CD4-positive, alpha-beta T cell treated with Interleukin-6 for 4 hours (primary cell): ENCODE data around the gene RELN.

ENCODE experiments used
- DNase-seq: peaks from one replicate; pipeline ENCODE4 v3.0.0-alpha.2; 2020; ENCODE audit warnings: mixed read lengths

Gene RELN

GRCh38 chr7:103777440-103777839 is 212.0 kb downstream of the RELN start:
- DNase-seq = no peak

DNA sequence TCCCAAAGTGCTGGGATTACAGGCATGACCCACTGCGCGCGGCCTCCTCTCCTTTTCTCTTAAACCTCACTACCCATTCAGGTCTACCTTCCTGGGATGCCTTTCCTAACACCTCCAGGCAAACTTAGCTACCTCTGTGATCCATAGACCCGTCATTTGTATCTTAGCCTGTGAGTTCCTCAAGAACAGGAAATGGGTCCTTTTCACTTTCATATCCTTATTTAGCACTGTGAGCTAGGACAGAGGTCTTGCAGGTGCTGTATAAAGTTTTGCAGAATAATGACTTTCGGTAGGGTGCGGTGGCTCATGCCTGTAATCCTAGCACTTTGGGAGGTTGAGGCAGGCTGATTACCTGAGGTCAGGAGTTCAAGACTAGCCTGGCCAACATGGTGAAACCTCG is 215.7 kb downstream of the RELN start:
- DNase-seq = no peak

DNA sequence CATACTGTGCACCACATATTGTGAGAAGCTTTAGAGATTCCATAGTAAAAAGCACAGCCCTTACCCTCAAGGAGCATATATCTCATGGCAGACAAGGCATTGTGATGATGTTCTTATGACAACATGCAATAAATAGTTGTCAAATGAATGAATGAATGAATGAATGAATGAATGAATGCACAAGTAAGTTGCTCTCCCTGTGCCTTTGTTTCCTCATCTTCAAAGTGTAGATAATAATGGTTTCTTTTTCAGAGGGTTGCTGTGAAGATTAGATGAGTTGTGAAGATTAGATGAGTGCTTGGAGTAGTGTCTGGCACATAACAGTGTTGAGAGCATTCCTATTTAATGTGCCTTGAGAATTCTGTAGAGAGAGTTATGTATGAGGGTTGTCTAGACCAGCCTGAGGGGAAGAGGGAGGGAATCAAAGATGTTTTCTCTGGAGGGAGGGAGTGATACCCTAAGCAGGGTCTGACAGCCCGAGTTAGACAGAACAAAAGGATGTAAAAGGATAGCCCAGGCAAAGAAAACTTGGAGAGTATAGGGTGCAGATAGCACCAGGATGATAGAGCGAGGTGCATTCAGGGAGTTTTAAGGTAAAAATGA is 217.2 kb downstream of the RELN start:
- no peak for DNase-seq

DNA sequence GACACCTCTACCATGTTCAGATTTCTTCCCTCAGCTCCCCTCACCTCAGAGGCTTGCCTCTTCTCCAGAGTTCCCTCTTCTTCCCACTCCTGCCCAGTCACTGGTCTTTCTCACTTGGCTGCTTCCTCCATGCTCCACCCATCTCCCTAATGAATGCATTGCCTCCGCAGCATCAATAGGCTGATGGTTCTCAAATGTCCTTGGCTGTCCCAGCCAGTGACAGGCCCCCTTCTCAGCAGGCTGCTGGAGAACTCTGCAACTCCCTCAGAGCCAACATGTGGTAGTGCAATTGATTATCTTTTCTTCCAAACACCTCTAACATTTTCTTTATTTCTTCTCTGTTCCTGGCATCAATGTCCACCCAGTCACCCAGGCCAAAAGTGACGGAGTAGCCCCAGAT is 218.2 kb downstream of the RELN start:
- no peak for DNase-seq

DNA sequence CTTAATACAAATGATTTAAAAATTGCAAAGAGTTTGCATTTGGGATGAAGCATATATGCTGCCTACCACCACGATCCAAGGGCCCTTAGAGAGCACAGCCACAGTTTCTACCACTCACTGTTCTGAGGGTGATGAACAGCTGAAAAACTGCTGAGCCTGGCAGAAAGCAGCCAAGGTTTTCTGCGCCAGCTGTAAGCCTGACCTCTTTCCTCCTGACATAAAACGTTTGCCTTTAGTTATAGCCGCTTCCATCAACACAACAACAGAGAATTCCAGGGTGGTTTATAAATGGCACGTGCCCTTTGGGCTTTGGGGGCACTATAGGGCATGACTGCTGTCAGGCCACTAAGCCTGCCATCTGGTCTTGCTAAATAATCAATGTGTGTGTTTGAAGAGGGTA is 222.8 kb downstream of the RELN start:
- no peak for DNase-seq

DNA sequence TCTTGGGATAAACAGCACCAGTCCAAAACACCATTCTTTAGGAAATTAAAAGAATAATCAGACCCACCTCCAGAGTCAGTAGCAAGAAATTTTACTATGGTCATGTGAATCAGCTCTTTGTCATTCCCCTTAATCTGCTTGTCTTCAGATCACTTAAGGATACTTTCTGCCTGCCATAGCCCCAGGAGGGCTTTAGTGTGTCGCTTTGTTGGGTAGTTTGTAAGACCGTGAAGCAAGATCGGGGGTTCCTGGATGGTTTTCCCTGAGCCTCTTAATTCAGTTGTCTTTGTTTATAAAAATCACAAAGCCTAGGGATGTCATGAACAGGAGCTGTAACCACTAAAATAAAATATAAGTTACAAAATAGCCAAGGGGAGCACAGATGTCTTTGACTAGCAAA is 223.6 kb downstream of the RELN start:
- no peak for DNase-seq

DNA sequence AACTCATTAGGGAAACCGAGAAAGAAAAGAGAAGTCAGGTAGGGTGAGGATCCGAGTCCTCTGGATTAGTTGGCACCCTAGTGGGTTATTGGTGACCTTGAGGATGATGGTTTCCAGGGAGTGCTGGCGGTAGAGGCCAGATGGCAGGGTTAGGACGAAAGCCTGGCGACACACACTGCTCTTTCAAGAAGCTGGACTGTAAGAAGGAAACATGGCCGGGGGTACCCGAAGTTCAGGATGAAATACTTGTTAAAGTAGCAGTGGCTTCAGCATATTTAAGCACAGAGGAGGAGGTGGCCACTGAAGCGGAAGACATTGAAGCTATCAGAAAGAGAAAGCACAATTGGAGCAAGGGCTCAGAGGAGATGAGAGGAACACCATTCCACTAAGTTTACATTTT is 224.6 kb downstream of the RELN start:
- DNase-seq = no peak

DNA sequence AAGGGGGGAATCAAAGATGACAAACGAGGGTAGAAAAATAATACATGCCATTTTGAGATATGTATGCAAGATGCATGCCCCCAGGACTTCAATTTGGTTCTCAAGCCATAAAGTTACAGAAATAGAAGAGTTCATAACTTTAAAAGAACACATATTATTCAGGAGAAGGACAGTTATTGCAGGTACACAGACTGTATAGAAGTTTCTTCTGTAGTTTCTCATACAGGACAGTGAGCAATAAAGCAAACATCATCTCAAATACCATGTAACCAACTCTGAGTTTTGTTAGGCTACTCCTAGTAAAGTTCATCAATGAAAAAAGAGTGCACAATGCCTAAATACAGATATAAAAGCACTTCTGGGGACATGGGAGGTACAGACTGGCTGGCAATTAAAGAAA is 226.6 kb downstream of the RELN start:
- no peak for DNase-seq

- DNase-seq = no peak
These were observed 227.2 kb downstream of the RELN start for GRCh38 chr7:103762065-103762760.

DNA sequence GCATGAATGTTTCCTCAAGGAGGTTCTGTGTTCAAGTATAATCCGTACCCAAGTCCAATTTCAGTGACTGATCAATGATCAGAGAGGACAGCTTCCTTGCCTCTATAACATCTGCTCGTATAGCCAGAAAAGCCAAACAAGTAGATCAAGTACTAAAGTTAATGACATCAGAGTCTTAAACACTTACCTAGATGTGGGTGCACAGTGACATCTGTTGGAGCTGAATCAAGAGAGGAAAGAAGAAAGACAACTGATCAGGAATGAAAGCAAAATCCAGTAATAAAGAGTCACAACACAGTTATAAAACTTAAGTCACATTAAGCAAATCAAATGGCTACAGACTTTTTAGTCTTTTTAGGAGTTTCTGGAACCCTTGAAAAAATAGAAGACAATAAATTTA is 236.5 kb downstream of the RELN start:
- no peak for DNase-seq

- no peak for DNase-seq
These were observed 238.1 kb downstream of the RELN start for GRCh38 chr7:103751311-103751880.

DNA sequence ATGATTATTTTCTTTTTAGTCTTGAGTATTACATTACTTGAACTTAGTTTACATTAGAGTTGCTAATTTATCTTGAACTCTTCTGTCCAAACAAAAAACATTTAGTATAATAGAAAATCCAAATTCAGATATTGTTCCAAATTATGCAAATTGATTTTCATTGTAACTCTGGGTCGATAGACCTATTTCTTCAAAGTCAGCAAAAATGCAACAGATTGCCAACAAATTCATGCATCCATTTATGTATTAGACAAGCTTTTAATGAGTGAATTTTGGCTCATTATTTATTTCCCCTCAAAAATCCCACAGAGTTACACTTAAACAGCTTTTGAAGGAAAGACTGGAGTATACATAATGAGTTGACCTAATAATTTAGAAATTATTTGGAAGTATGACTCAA is 240.8 kb downstream of the RELN start:
- no peak for DNase-seq

- no peak for DNase-seq
These were observed 254.1 kb downstream of the RELN start for GRCh38 chr7:103735377-103735776.

- no peak for DNase-seq
These were observed 258.3 kb downstream of the RELN start for GRCh38 chr7:103731169-103731568.

GRCh38 chr7:103729026-103729425 is 260.4 kb downstream of the RELN start:
- DNase-seq = no peak

- DNase-seq = no peak
These were observed 261.4 kb downstream of the RELN start for GRCh38 chr7:103727982-103728610.

- DNase-seq = no peak
These were observed 270.4 kb downstream of the RELN start for GRCh38 chr7:103719070-103719469.

DNA sequence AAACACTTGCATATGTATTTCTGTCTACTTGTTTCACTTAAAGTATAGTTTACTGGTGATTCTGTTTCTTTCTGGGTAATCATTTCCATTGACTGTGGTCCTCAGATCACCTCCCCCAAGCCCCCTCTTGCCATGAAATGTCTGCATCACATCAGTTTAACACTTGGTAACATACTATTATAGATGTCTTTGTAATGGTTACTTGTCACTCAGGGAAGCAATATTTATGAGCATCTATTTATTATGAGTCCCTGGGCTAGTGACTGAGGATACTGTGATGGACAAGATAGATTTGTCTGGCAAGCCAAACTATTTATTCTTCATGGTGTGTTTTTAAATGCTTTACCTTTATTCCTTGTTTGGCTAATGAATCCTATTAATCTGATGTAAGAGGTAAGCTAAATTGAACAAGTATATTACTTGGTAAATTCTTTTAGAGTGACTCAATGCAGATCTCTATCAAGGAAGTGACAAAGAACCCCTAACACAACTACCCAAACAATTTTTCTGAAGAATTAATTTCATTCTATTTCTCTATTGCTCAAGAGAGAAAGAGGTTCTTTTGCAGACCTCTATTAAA is 270.9 kb downstream of the RELN start:
- no peak for DNase-seq

GRCh38 chr7:103717574-103717973 is 271.9 kb downstream of the RELN start:
- DNase-seq = no peak

DNA sequence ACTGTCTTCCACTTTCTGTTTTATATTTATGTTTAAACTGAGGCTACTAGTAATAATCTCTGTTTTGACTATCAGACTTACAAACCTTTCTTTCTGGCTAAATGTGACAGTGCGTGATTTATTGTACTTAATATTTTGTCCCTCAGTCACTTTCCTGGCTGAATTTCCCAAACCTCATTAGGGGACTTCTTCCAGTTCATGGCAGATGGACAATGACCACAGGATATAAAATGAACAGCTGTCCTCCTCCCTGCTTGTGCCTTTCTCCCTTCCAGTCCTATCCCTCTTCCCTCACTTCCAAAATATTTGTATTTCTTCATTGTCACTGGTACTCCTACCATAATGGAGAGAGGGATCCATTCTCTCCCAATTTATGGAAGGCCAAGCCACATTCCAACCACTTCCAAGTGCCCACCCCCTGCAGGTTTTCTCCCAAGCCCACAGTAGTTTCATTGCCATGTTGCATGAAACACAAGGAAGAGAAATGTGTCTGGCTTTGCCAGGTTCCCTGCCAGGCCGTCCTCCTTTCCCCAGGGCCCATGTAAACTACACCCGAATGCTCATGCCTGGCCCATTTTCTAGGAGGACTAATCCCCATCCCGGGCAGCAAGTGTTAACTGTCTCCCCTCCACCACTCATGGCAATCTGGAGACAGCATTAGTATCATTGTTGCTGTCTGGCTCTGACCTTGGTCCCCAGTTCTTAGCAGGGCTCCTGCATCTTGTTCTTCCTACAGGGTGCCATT is 273.9 kb downstream of the RELN start:
- DNase-seq = no peak

GRCh38 chr7:103714376-103714927 is 275.0 kb downstream of the RELN start:
- no peak for DNase-seq

DNA sequence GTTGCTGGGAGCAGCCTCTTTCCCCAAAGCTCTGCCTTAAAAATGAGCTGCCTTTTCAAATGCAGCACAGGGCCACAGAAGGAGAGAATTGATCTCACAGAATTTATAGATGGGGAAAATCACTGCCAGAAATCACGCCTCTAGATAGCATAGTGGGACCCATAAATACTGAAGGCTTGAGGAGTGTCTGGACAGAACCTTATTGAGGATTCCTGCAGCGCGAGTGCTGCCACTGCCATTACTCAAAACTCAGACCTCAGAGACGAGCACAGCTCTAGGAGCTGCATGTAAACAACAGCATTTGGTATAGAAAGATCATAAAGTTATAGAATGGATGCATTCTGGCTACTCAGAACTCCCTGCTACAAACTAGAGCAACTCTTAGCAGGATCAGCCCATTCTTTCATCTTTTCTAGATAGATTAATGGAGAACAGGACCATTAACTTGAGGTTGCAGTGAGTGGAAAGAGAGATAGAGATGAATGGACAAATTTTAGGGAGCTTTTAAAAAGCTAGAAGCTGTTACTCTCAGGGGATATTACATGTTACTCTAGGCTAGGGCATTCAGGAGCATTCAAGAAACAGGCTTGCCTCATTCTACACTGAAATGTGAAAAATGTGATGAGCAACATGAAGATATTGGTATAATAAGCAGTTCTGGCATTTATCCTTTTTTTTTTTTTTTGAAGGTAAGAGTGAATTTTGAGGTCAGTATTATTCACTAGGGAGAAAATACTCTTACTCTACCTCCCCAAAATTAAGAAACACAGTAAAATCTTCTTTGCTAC is 276.3 kb downstream of the RELN start:
- DNase-seq = no peak
